GM18519 (cell line): ENCODE data around the gene TUBB2B.

ENCODE experiments used
- ATAC-seq: cut with Tn5 transposase; IDR thresholded peaks from one replicate; pipeline ENCODE4 v1.9.1; 2021; ENCODE audit warnings: mild to moderate bottlenecking, moderate library complexity; ENCODE audit not compliant: unreplicated experiment, low FRiP score

TUBB2B gene

DNA sequence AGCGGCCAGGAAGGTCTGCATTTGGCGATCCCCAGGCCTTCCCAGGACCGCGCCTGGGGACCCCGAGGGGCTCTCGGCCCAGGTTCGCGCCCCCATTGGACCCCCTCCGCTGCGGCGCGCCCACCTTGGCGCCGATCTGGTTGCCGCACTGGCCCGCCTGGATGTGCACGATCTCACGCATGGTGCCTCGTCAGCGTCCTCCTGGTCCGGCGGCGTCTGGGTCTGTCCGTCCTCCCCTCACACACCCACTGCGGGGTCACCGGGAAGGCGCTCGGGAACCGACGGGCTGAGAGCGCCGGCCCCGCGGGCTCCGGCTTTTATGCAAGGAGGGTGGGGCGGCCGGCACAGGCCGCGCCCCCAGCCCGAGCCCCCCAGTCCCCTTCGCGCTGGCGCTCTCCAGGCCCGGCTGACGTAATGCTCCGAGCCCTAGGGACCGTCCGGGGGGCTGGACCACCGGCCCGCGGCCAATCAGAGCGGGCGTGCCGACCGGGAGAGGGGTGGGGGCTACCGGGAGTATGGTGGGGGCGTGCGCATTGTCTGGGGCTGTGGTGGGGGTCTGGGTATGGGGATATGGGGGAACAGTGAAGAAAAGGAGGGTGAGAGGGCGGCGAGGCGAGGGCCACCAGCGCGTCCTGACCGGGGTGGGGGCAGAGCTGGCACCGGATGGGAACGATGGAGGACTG, at the start of gene TUBB2B:
Gene TUBB2B (minus strand): TSS at position 291 of the 683 bp plus-strand sequence. CDS start 110 bp downstream, at position 181.
- no peak for ATAC-seq

DNA sequence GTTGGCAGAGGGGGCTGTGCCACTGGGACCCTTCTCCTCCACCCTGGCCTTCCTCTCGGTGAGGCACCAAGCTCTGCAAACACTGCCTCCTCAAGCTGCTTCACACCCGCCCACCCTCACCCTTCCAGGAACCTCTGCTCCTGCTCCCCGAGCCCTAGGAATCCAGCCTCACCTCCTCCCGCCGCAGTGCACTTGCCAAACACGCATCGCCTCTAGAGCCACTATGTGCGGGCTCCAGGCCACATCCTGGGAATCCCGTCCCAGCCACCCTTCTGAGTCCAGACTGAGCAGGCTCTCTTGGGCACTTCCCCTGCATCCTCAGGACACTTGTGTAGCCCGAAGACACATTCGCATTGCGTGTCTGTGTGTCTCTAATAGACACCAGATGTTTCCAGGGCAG, 49.8 kb upstream of the TUBB2B start:
- no peak for ATAC-seq

DNA sequence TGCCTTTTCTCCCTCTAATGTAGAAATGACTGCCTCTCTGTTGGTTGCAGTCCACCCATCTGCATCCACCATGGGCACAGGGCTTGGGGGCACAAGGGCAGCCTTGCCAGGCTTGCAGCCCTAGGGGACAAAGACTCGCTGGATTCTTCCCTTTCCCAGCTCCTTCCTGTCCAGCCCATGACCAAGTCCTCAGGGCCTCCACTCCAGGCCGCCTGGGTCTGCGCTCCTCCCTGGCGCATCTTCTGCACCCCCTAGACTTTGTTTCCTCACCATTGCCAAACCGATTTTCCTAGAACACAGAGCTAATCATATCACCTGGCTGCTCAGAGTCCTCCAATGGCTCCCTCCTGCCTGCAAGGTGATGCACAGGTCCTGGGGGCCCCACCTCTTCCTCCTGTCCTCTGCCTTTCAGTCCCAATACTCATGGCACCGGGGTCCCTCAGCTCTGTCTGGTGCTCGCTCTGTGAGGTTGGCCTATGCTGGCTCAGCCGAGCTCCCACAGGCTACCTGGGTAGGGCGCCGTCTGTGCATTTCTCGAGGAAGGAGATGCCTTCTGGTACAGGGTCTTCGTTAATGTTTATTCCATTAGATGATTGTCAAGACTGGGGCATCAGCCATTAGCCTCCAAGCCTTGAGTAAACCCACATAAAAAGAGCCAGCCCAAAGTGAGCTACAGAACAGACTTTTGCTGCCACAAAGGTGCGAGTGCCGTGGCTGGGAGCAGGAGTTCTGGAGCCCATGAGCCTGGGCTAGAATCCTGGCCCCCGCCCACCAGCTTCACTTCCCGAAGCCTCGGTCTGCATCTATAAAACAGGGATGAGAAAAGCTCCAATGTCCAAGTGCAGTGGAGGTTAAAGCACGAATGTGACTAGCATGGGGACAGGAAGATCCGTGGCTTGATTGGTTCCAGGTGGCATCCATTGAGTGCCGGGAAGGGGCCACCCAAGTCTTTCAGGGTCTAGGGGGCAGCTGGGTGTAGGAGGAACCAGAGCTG, 49.0 kb upstream of the TUBB2B start:
- ATAC-seq: no peak

DNA sequence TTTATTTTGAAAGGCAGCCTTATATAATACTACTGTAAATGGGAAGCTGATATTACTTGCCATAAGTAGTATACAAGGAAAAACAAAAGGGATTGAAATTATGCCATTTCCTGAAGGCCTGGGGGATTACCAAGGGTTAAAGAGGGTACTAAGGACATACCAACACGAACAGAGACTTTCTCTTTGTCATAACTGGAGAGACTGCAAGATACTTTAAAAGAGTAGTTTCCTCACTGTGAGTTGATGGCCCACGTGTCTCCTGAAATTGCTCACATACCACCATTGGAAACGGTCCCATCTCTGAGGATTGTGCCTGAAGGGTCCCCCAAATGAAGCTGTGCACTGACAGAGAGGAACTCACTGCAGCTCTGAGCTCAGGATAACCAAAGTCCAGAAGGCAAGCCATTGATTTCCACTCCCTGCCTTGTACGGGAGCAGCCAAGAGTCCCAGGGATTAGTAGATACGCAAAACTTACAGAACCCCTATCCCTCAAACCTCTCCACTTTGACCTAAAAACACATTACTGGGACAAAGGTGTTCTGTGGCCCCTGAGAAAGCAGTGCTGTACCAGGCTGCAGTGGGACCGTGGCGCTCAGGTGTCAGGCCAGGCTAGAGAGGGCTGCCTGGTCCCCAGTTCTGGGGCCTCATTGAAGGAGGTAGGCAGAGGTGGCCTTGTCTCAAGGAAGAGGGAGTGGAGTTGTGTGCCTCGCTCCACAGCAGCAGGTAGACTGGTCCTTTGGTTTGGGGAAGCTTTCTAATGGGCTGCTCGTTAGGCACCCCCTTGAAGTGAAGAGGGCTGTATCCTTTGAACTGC, 46.5 kb upstream of the TUBB2B start:
- ATAC-seq: no peak

DNA sequence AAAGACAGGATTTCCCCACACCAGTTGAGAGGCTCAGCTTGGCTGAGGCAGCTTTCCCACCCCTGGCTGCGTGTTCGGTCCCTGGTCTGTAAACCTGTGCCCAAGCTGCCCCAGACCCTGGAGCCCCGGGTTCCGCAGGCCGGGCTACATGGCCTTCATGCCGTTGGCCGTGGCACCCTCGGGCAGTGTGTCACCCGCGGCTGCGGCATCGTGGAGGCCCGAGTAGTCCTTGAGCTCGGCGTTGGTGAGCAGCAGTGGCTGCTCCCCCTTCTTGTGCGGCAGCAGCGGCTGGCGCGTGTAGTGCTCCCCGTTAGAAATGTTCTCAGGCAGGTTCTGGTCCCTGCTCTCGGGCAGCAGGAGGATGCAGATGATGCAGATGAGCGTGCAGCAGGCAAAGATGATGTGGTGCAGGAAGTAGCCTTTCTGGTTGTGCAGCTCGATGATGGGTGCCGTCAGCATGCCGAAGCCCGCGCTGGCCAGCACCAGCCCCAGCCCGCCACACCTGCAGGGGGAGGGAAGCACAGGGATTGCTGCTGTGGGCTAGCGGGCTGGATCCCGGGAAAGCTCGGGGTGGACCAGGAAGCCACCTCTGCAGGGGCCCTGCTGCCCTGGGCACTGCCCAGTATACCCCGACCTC, 45.6 kb upstream of the TUBB2B start:
- no peak for ATAC-seq

DNA sequence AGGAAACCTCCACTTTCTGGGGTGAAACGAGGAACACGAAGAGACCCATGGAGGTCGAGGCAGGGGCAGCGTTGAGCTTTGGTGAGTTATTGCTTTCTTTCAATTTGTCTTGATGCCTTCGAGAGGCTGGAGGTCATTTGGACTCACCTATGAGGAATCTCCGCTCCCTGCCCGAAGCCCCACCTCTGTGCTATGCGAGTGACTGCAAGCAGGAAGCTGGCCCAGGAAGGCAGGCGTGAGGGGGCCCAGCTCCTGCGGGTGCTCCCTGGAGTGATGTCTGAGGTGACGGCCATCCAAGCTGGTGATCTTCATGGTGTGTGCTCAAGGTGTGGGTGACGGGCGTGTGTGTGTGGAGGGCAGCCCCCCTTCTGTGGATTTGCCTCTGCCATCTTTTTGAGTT, 44.3 kb upstream of the TUBB2B start:
- no peak for ATAC-seq

DNA sequence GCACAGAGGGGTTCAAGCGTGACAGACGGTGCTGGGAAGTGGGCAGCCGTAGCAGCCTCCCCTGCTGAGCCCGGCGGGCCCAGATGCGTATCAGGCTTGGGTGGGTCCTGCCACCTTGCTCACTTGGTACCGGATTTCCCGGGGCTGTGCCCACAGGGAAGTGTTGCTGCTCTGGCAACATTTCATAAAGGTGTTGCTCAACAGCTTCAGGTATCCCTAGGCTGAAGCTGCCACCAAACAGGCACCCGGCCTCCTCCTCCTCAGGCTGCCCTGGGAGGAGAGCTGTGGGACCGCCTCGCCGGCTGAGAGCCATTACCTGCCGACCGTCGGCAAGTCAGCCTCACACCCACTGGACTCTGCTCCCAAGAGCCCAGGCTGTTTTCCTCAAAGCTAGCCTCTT, 42.8 kb upstream of the TUBB2B start:
- ATAC-seq: no peak

DNA sequence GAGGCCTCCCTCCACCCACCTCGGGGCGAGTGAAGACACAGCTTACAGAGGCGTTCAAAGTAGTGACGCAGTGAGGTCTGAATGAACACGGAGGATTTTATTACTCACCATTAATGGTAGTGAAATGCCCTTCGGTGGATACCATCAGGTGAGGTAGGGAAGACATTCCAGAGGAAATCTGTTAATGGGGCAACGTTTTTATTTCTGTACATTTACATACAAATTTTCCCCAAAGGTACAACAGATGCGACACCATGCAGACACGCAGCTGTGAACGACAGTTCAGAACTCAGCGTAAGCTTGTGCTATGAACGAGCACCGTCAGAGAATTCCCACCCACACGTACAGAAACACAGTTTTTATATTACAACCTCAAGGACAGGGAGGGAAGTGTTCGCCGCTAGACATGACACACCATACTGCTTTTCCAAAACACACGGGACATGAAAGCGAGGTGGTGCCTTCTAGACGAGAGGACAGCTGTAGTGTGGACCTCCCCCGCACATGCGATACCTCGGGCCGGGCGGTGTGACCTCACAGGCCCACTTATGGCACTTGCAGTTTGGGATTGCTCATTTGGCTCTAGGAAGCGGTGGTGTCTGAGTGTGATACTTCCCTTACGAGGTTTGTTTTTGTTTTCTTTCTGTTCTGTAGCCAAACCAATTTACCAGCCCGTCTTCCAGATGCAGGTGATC, 42.0 kb upstream of the TUBB2B start:
- no peak for ATAC-seq

DNA sequence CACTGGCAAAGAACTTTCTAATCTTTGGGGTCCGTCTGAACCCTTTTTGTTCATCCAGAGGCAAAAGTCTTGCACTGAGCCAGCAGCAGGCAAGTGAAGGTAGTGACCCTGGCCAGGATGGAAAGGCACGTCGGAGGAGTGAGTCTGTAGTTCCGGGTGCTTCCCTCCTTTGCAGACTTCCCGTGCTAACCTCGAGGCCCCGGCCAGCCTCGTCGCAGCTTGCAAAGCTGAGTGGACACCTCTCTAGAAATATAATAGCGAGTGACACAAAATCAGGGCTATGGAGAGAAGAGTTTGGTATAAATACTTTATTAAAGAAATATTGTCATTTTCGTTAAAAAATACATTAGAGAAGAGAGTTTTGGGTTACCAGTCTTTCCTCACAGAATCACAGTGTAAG, 41.2 kb upstream of the TUBB2B start:
- no peak for ATAC-seq

DNA sequence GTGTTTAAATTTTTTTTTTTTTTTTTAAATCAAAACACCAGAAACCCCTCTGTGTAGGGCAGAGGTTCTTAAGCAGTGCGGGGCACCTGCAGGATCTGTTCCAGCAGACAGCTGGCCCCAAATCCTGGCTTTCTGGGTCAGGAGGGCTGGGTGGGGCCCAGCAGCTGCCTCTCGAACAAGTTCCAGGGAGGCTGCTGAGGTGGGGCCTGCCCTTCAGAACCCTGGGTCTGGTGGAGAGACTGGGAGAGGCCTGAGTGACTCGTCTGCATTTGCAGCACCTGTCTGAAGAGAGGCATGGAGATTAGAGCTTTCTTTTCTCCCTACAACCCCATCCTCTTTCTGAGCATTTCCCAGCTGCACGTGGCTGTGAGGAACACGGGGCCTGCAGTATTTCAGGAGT, 39.7 kb upstream of the TUBB2B start:
- ATAC-seq: no peak

DNA sequence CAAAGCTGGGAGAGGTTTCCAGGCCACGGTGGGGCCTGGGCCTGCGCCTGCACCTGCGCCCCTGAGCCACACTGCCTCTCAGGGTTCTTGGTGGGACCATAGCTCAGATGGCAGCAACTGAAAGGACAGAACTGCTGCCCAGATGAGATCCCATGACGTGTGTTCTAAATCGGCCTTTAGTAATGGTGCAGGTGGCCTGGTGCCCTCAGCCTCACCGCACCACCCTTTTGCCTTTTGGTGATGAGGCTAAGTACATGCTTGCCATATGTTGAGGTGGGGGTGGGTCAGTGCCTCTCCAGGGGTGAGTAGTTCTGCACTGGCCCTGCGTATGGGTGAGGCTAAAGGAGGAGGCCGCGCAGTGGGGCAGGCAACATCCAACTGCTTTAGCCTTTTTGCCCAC, 38.7 kb upstream of the TUBB2B start:
- ATAC-seq: no peak

DNA sequence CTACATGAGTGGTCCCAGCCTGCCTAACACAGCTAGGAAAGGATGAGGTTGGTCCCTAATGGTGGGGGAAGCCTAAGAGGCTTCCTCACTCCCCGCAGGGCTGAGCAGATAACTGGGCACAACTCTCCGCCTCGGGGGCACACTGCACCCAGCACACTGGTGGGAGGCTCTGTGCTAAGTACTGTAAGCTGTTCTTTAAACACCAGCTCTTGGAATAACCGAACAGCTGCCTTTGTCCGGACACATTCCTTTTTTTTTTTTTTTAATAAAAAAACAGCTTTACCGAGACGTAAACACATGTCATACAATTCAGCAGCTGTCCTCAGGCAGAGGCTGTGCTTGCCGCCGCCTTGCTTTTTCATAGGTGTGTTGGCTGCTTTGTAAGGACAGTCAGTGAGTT, 38.2 kb upstream of the TUBB2B start:
- no peak for ATAC-seq

DNA sequence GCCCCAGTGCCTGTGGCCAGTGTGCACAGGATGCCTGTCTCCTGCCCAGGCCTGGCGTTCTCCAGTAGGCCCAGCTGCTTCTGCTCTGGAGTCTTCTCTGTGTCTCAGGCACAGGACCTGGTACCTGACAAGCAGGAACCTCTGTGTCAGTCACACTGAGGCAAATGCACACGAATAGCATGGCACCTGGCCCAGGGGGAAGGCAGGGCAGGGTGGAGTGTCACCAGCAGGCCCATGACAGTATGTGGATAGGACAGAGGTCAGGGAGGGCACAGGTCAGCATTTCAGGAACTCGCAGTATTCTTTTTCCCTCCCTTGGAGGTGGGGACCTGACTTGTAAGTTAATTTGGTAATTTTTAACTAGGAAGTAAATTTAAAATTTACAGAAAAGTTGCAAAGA, 36.9 kb upstream of the TUBB2B start:
- ATAC-seq: no peak

DNA sequence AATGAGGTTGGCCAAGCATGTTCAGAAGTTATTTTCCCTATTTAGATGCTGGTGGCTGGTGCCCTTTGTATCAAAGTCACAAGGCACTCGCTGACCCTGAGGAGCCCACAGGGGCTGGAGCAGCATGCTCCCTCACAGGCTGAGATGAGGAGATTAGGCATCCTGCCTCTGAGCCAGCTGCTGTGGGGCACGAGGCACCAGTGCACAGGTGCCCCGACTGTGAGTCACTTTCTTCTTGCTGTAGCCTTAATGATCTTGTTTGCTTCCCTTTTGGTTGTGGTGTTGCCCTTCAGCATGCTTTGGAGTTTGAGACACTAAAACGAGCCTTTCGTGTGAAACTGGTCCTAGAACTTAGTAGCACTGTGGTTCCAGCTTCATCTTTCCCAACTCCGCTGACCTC, 35.6 kb upstream of the TUBB2B start:
- ATAC-seq: no peak

DNA sequence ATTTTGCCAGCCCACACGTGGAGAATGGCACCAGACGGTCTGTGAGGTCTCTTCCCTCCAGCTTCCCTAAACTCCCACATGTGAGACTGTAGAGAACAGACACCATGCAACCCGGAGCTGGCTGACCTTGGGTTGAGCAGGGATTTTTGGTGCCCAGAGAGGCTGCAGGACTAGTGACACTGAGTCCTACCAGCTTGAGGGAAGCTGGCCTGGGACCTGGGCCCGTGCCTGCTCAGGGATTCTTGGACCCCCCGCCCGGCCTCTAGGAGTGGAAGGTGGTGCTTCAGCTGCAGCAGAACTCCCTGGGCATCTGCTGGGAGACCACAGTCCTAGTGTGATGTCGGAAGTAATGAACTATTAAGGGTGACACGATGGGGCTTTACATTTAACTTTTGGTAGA, 34.5 kb upstream of the TUBB2B start:
- ATAC-seq: no peak

DNA sequence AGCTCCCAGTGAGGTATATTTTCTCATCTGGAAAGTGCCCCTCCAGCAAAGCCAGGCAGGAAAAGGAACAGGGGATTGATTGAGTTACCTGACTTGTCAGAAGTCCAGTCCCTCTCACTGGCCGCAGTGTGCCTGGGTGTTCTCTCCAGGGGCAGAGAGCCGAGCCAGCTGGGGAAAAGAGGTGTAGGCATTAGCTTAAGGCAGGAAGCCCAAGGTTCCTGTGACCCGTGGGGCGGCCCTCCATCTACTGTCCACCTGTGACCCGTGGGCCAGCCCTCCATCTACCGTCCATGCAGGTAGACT, 34.0 kb upstream of the TUBB2B start:
- ATAC-seq: no peak

DNA sequence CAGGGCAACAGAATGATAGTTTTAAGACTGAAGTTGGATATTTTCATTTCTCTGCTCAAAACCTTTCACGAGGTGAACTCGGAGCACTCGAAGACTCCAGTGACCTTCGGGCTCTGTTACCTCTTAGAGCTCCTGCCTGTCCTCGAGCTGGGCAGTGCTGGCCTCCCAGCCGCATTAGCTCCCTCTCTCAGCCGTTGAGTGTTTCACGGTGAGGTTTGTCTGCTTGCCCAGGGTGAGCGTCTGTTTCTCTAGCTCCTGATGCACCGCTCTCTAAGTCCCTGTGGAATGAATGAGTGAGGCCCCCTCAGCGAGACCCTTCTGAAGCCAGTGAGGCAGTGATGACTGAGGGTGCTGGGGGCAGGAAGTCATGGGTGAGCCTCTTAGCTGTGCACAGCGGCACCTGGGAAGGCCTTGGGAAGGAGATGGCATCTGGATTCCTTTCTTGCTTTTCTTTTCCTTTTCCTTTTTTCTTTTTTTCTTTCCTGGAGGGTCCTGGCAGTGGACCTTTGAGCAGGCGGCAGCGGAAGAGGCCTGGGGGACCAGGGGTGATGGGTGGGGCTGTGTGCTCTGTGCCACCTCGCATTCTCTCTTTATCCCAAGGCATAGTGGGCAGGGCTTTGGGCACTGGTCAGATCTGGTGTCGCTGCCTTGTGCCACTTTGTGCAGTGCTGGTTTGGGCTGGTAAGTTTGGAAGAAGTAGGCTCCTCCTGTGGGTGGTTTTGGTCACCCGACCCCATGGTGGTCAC, 33.5 kb upstream of the TUBB2B start:
- ATAC-seq: no peak

DNA sequence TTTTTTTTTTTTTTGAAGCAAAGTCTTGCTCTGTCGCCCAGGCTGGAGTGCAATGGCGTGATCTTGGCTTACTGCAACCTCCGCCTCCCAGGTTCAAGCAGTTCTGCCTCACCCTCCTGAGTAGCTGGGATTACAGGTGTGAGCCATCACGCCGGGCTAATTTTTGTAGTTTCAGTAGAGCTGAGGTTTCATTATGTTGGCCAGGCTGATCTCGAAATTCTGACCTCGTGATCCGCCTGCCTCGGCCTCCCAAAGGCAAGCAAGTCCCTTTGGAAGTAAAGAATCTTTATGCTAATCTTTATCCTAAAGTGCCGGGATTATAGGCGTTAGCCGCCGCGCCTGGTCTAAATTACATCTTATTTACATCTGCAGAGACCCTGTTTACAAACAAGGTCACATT, 32.8 kb upstream of the TUBB2B start:
- ATAC-seq: no peak

DNA sequence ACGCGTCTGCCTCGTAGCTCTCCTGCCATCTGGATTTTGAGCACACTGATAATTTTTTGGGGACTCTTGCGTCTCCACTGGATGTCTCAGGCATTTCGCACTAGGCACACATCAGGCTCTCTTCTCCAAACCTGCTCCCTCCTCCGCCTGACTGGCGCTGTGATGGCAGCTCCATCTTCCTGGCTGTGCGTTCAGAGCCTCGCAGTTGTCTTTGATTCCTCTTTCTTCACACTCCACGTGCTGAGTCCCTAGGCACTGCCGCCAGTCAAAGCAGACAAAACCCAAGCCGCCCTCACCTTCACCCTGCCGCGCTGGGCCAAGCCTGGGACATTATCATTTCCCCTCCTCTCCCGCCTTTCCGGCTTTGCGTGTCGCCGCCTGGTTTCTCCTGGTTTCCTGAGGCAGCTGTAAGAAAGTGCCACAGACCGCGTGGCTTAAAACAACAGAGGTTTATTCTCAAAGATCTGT, 32.1 kb upstream of the TUBB2B start:
- peak; percentile 27 for ATAC-seq
